Left lung (tissue), 10 donors: ENCODE results near the gene SLC12A4. TPM values are rescaled to one million over a fixed set of nuclear protein-coding genes. Genes with fewer than 3 reads are reported as not detected.

Experiments used
- ATAC-seq: fragments of 200-7000 bp; cut with Tn5 transposase; one replicate; pipeline ENCODE4 v1.9.1; 2020; ENCODE audit warnings: moderate library complexity
- DNase-seq, 4 donors: peaks; one replicate each; pipeline ENCODE4 v3.0.0-alpha.2; 2013 to 2020
- H3K27ac ChIP-seq, 2 donors: fragments of 200-600 bp; sonication (generic) in 1 of 2; one replicate each; pipeline versions ENCODE4 v1.5.0 to v1.8.0; 2020 to 2021
- H3K27me3 ChIP-seq, 2 donors: fragments of 200-600 bp; sonication (generic) in 1 of 2; one replicate each; pipeline versions ENCODE4 v1.5.0 to v1.8.0; 2020 to 2021
- H3K36me3 ChIP-seq, 2 donors: fragments of 200-600 bp; sonication (generic) in 1 of 2; one replicate each; pipeline versions ENCODE4 v1.5.0 to v1.8.0; 2020 to 2021
- H3K4me1 ChIP-seq, 2 donors: fragments of 200-600 bp; one replicate each; pipeline ENCODE4 v1.8.0; 2021
- H3K4me3 ChIP-seq, 2 donors: fragments of 200-600 bp; sonication (generic) in 1 of 2; one replicate each; pipeline versions ENCODE4 v1.5.0 to v1.8.0; 2020 to 2021; ENCODE audit warnings: mild to moderate bottlenecking in 1 of 2
- H3K9me3 ChIP-seq, 2 donors: fragments of 200-600 bp; sonication (generic) in 1 of 2; one replicate each; pipeline versions ENCODE4 v1.5.0 to v1.8.0; 2020 to 2021
- intact Hi-C, 2 donors: fragments of 100-400 bp; cut with DNase I; formaldehyde crosslinking; loops; one replicate each; pipeline versions ENCODE4 v1.11.2 to v1.14.2; 2022
- polyA plus RNA-seq, 6 donors: library from polyadenylated mRNA; unstranded; fragments of 120-200 nt; gene quantifications; one replicate each; pipeline ENCODE4 v1.2.1, GENCODE V29; 2013; ENCODE audit not compliant: insufficient read length in 6 of 6
- total RNA-seq, 2 donors: library from RNA; stranded (reverse); fragmentation: NEBNext Ultra II Directional; extraction: Animal tissue kit (Norgen Biotek cat#: 25700); gene quantifications; one replicate each; pipeline ENCODE4 v1.2.1, GENCODE V29; 2021
- TF ChIP-seq, protein P1 (sequence below), 2 donors: fragments of 200-600 bp; sonication (generic) in 1 of 2; IDR thresholded peaks; one replicate each; pipeline versions ENCODE4 v1.5.0 to v1.8.0; 2021; ENCODE audit warnings: antibody characterized with exemption in 2 of 2
- donor health status: DM: no; HTN: yes; CAD: no.
- donor health status: DM: no; HTN: no; CAD: no.

The SLC12A4 gene
- total and polyA plus RNA-seq, 8 donors: 42.6 to 121 (median 52.7) TPM

- Histone ChIP-seq H3K27me3 (no peaks in the 10 kb centered on the region), H3K4me3 (no peak overlapping the region), H3K27ac (no peak overlapping the region), H3K9me3 (no peaks in the 10 kb centered on the region), H3K36me3 (no peaks in the 10 kb centered on the region), H3K4me1 (peaks cover 0 to 42% of the 10 kb centered on the region in 2 donors)
- TF ChIP-seq, protein P1, sequence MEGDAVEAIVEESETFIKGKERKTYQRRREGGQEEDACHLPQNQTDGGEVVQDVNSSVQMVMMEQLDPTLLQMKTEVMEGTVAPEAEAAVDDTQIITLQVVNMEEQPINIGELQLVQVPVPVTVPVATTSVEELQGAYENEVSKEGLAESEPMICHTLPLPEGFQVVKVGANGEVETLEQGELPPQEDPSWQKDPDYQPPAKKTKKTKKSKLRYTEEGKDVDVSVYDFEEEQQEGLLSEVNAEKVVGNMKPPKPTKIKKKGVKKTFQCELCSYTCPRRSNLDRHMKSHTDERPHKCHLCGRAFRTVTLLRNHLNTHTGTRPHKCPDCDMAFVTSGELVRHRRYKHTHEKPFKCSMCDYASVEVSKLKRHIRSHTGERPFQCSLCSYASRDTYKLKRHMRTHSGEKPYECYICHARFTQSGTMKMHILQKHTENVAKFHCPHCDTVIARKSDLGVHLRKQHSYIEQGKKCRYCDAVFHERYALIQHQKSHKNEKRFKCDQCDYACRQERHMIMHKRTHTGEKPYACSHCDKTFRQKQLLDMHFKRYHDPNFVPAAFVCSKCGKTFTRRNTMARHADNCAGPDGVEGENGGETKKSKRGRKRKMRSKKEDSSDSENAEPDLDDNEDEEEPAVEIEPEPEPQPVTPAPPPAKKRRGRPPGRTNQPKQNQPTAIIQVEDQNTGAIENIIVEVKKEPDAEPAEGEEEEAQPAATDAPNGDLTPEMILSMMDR (IDR thresholded peaks at IDR 0.05): no peak
- ATAC-seq (no peak), DNase-seq (no peak)
- intact Hi-C loops: no loop called here
Measured at GRCh38 chr16:68009157-68009735, 40.8 kb upstream of the SLC12A4 start.

GRCh38 chr16:68005786-68006286 lies 37.4 kb upstream of the SLC12A4 start:
- Histone ChIP-seq H3K9me3 (no peaks in the 10 kb centered on the region), H3K4me3 (no peak overlapping the region), H3K36me3 (no peaks in the 10 kb centered on the region), H3K27me3 (no peaks in the 10 kb centered on the region), H3K27ac (peak overlapping the region; percentile 82 to 92), H3K4me1 (peaks cover 0 to 33% of the 10 kb centered on the region in 2 donors)
- TF ChIP-seq, protein P1 (IDR thresholded peaks at IDR 0.05): no peak
- intact Hi-C loops: no loop called here
- ATAC-seq (peak; percentile 91), DNase-seq (peak in 1 of 4 donors; percentile 81)

DNA sequence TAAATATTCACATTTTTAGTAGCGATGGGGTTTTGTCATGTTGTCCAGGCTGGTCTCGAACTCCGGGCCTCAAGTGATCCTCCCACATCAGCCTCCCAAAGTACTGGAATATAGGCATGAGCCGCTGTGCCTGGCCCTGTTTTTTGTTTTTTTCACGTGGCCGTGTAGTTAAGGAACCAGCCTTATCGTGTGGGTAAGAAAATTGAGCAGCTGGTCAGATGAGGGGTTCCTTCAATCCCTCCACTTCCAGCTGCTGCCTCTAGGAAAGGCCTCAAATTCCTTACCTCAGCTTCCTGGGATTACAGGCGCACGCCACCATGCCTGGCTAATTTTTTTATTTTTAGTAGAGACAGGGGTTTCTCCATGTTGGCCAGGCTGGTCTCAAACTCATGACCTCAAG lies 36.8 kb upstream of the SLC12A4 start:
- intact Hi-C loops: no loop called here
- H3K36me3 ChIP-seq: no peaks in the 10 kb centered on the region
- peak overlapping the region; percentile 82 to 92 for H3K27ac ChIP-seq
- H3K9me3 ChIP-seq: no peaks in the 10 kb centered on the region
- no peaks in the 10 kb centered on the region for H3K27me3 ChIP-seq
- peaks cover 0 to 40% of the 10 kb centered on the region in 2 donors for H3K4me1 ChIP-seq
- TF ChIP-seq, protein P1 (IDR thresholded peaks at IDR 0.05): no peak
- H3K4me3 ChIP-seq: no peak overlapping the region
- ATAC-seq: no peak
- no peak for DNase-seq

DNA sequence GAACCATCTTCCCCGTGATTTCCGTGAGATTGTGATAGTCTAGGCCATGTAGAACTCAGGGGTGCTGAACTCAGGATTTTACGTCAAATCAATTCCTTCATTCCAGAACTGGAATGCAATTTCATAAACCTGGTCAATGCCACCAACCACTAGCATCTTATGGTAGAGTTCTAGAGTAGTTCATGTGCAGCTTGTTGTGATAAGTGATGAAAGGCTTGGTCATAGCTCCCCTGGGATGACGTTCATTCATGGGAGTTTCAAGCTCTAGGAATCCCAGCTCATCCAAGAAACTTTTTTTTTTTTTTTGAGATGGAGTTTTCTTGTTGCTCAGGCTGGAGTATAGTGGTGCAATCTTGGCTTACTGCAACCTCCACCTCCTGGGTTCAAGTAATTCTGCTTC lies 34.6 kb upstream of the SLC12A4 start:
- Histone ChIP-seq H3K27me3 (no peaks in the 10 kb centered on the region), H3K36me3 (no peaks in the 10 kb centered on the region), H3K4me1 (peaks cover 0 to 59% of the 10 kb centered on the region in 2 donors), H3K27ac (no peak overlapping the region), H3K4me3 (no peak overlapping the region), H3K9me3 (no peaks in the 10 kb centered on the region)
- TF ChIP-seq, protein P1 (IDR thresholded peaks at IDR 0.05): no peak
- DNase-seq (no peak), ATAC-seq (no peak)
- intact Hi-C loops: no loop called here

DNA sequence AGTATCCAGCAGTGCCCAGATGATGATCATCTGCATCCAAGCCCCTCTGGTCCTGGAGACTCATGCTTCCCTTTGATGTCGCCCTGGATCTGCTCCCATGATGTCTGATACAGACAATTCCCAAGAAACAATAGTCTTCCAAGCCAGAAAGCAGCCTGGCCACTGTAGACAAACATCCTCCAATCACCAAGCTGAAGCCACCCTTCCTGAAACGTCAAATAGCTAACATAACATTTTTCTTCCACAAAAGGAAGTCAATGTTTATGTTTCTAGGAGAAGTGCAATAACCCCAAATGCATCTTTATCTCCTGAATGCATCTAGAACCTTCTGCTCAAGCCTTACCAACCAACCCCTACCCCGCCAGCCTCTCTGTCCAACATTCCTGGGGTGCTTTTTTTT lies 32.0 kb upstream of the SLC12A4 start:
- H3K4me1 ChIP-seq: peaks cover 0 to 56% of the 10 kb centered on the region in 2 donors
- H3K4me3 ChIP-seq: peak overlapping the region in 1 of 2 donors; percentile 23
- ATAC-seq (peak; percentile 51), DNase-seq (no peak)
- intact Hi-C loops: no loop called here
- no peaks in the 10 kb centered on the region for H3K9me3 ChIP-seq
- H3K36me3 ChIP-seq: no peaks in the 10 kb centered on the region
- no peaks in the 10 kb centered on the region for H3K27me3 ChIP-seq
- peak overlapping the region; percentile 77 to 89 for H3K27ac ChIP-seq
- TF ChIP-seq, protein P1 (IDR thresholded peaks at IDR 0.05): no peak
